DOHH2 (cell line): ENCODE results near the gene ST6GAL1.

ENCODE experiments used
- H3F3A ChIP-seq: fragments of 200-600 bp; sonication (generic), shearing (Covaris generic); 2 replicates; pipeline ENCODE4 v1.6.0; 2016; ENCODE audit warnings: antibody characterized with exemption, mild to moderate bottlenecking; ENCODE audit not compliant: control insufficient read depth, insufficient read depth
- H3K27ac ChIP-seq: fragments of 200-600 bp; sonication (generic); 2 replicates; pipeline ENCODE4 v1.5.1; 2014; ENCODE audit warnings: low read depth, mild to moderate bottlenecking, low read length, moderate library complexity
- H3K27me3 ChIP-seq: fragments of 200-600 bp; sonication (generic); 2 replicates; pipeline ENCODE4 v1.6.1; 2014; ENCODE audit warnings: mild to moderate bottlenecking, low read length, mixed read lengths; ENCODE audit not compliant: control insufficient read depth
- H3K36me3 ChIP-seq: fragments of 200-600 bp; sonication (generic); 2 replicates; pipeline ENCODE4 v1.6.1; 2014; ENCODE audit warnings: mild to moderate bottlenecking, low read length, moderate library complexity, mixed read lengths; ENCODE audit not compliant: control insufficient read depth
- H3K4me1 ChIP-seq: fragments of 200-600 bp; sonication (generic); 2 replicates; pipeline ENCODE4 v1.6.1; 2014; ENCODE audit warnings: mild to moderate bottlenecking, low read length, mixed read lengths; ENCODE audit not compliant: control insufficient read depth
- H3K4me2 ChIP-seq: fragments of 200-600 bp; sonication (generic); 2 replicates; pipeline ENCODE4 v1.6.0; 2014; ENCODE audit warnings: mild to moderate bottlenecking, low read length, moderate library complexity
- H3K4me3 ChIP-seq: fragments of 200-600 bp; sonication (generic); 2 replicates; pipeline ENCODE4 v1.5.1; 2014; ENCODE audit warnings: mild to moderate bottlenecking, low read length, mixed read lengths
- H3K79me2 ChIP-seq: fragments of 200-600 bp; sonication (generic); 2 replicates; pipeline ENCODE4 v1.6.1; 2014; ENCODE audit warnings: mild to moderate bottlenecking, low read length, mixed read lengths; ENCODE audit not compliant: control insufficient read depth
- H3K9me2 ChIP-seq: fragments of 200-600 bp; sonication (generic); replicated peaks from 2 replicates; pipeline ENCODE4 v1.6.1; 2014; ENCODE audit warnings: mild to moderate bottlenecking, low read length, mixed read lengths; ENCODE audit not compliant: control insufficient read depth
- H3K9me3 ChIP-seq: fragments of 200-600 bp; sonication (generic); 2 replicates; pipeline ENCODE4 v1.6.1; 2014; ENCODE audit warnings: antibody characterized with exemption, low read length, mixed read lengths; ENCODE audit not compliant: control insufficient read depth, insufficient read depth
- H4K20me1 ChIP-seq: fragments of 200-600 bp; sonication (generic); 2 replicates; pipeline ENCODE4 v1.6.0; 2014; ENCODE audit warnings: low read depth, mild to moderate bottlenecking, antibody characterized with exemption, low read length, moderate library complexity; ENCODE audit not compliant: control insufficient read depth, insufficient read depth
- CTCF ChIP-seq: fragments of 200-600 bp; sonication (generic); IDR thresholded peaks from one replicate; pipeline ENCODE4 v1.5.1; 2014; ENCODE audit warnings: antibody characterized with exemption, mild to moderate bottlenecking, low read depth, low read length; ENCODE audit not compliant: poor library complexity, severe bottlenecking
- EZH2phosphoT487 ChIP-seq: fragments of 200-600 bp; sonication (generic); IDR thresholded peaks from 2 replicates; pipeline ENCODE4 v1.6.1; 2017; ENCODE audit warnings: borderline replicate concordance, mild to moderate bottlenecking, antibody characterized with exemption, low read length, moderate library complexity, mixed read lengths

The ST6GAL1 gene

GRCh38 chr3:187102073-187102634 is 171.8 kb downstream of the ST6GAL1 start:
- Histone ChIP-seq H3K4me1 (peaks cover 27% of the 10 kb centered on the region), H3K27ac (no peak overlapping the region), H3K27me3 (no peaks in the 10 kb centered on the region)

GRCh38 chr3:187103251-187103650 is 172.9 kb downstream of the ST6GAL1 start:
- no peaks in the 10 kb centered on the region for H3F3A ChIP-seq
- no peaks in the 10 kb centered on the region for H3K36me3 ChIP-seq
- TF ChIP-seq EZH2phosphoT487 (no peak), CTCF (no peak)
- no peaks in the 10 kb centered on the region for H3K9me2 ChIP-seq
- H3K4me2 ChIP-seq = no peak overlapping the region
- H3K4me1 ChIP-seq = peaks cover 27% of the 10 kb centered on the region
- H4K20me1 ChIP-seq = no peaks in the 10 kb centered on the region
- H3K4me3 ChIP-seq = no peak overlapping the region
- H3K79me2 ChIP-seq = no peaks in the 10 kb centered on the region
- no peak overlapping the region for H3K27ac ChIP-seq
- no peaks in the 10 kb centered on the region for H3K27me3 ChIP-seq
- H3K9me3 ChIP-seq = 0 out of 2 replicates have a peak, but pooled peaks cover 5% of the 10 kb centered on the region

More at GRCh38 chr3:187102073-187102634, 171.8 kb downstream of the ST6GAL1 start:
- H3K9me2 ChIP-seq = no peaks in the 10 kb centered on the region
- no peaks in the 10 kb centered on the region for H4K20me1 ChIP-seq
- H3F3A ChIP-seq = no peaks in the 10 kb centered on the region
- no peaks in the 10 kb centered on the region for H3K36me3 ChIP-seq
- H3K9me3 ChIP-seq = 0 out of 2 replicates have a peak, but pooled peaks cover 5% of the 10 kb centered on the region
- 0 out of 2 replicates have a peak overlapping the region, but pooled peaks have one; percentile 21 for H3K4me3 ChIP-seq
- H3K4me2 ChIP-seq = peak overlapping the region; percentile 41
- TF ChIP-seq CTCF (no peak), EZH2phosphoT487 (no peak)
- H3K79me2 ChIP-seq = no peaks in the 10 kb centered on the region

GRCh38 chr3:187104342-187104741 is 174.0 kb downstream of the ST6GAL1 start:
- Histone ChIP-seq H3K27ac (no peak overlapping the region), H3K4me3 (no peak overlapping the region), H3K9me2 (no peaks in the 10 kb centered on the region), H3K9me3 (0 out of 2 replicates have a peak, but pooled peaks cover 1% of the 10 kb centered on the region), H3K79me2 (no peaks in the 10 kb centered on the region), H4K20me1 (no peaks in the 10 kb centered on the region), H3F3A (no peaks in the 10 kb centered on the region), H3K4me2 (no peak overlapping the region), H3K4me1 (peaks cover 21% of the 10 kb centered on the region), H3K36me3 (no peaks in the 10 kb centered on the region), H3K27me3 (no peaks in the 10 kb centered on the region)
- TF ChIP-seq EZH2phosphoT487 (no peak), CTCF (no peak)
